Astrocyte (in vitro differentiated cells and primary cell): ENCODE results near the gene ITSN1. TPM values are rescaled to one million over a fixed set of nuclear protein-coding genes. Genes with fewer than 3 reads are reported as not detected.
A peak's percentile ranks its signal among the peaks of the same experiment; 100 is the strongest.
"Not testable (repeated sequence)": the region's sequence is repeated elsewhere in the genome, so short reads cannot be mapped to it uniquely, and the experiment has no call there.

Experiments
- DNase-seq: peaks from one replicate; pipeline ENCODE4 v3.0.0-alpha.2; 2010; ENCODE audit warnings: low read depth
- FAIRE-seq: peaks from 2 replicates; lab custom pipeline; 2011; peaks lifted over from hg19 to GRCh38; lab: Jason Lieb, UNC
- H2AFZ ChIP-seq: 2 replicates; pipeline ENCODE4 v1.6.0; 2012; ENCODE audit warnings: low read depth, low read length, inconsistent platforms
- H3K27ac ChIP-seq: 2 replicates; pipeline ENCODE4 v1.5.1; 2011; ENCODE audit warnings: low read depth, low read length, inconsistent platforms
- H3K27me3 ChIP-seq: 2 replicates; pipeline ENCODE4 v1.6.0; 2011; ENCODE audit warnings: low read length, inconsistent platforms; ENCODE audit not compliant: insufficient read depth
- H3K36me3 ChIP-seq: 2 replicates; pipeline ENCODE4 v1.5.1; 2011; ENCODE audit warnings: low read length, inconsistent platforms; ENCODE audit not compliant: insufficient read depth
- H3K4me1 ChIP-seq: 2 replicates; pipeline ENCODE4 v1.5.1; 2011; ENCODE audit warnings: low read length, inconsistent platforms; ENCODE audit not compliant: insufficient read depth
- H3K4me2 ChIP-seq: 2 replicates; pipeline ENCODE4 v1.6.0; 2012; ENCODE audit warnings: low read length, inconsistent platforms
- H3K4me3 ChIP-seq: 2 replicates; pipeline ENCODE4 v1.5.1; 2011; ENCODE audit warnings: low read depth, mild to moderate bottlenecking, low read length, inconsistent platforms; ENCODE audit not compliant: insufficient read depth
- H3K79me2 ChIP-seq: 2 replicates; pipeline ENCODE4 v1.6.0; 2012; ENCODE audit warnings: mild to moderate bottlenecking, low read length, inconsistent platforms; ENCODE audit not compliant: insufficient read depth
- H3K9ac ChIP-seq: 2 replicates; pipeline ENCODE4 v1.6.0; 2012; ENCODE audit warnings: mild to moderate bottlenecking, low read length, inconsistent platforms
- H3K9me3 ChIP-seq: 2 replicates; pipeline ENCODE4 v1.5.1; 2012; ENCODE audit warnings: low read depth, mild to moderate bottlenecking, low read length, inconsistent platforms; ENCODE audit not compliant: insufficient read depth
- H4K20me1 ChIP-seq: 2 replicates; pipeline ENCODE4 v1.6.0; 2012; ENCODE audit warnings: low read length, inconsistent platforms; ENCODE audit not compliant: insufficient read depth
- H3K27ac Mint-ChIP-seq: one replicate; pipeline ENCODE4 v1.8.0; 2021; ENCODE audit warnings: mild to moderate bottlenecking, mixed read lengths; ENCODE audit not compliant: unreplicated experiment
- H3K27me3 Mint-ChIP-seq: one replicate; pipeline ENCODE4 v1.8.0; 2021; ENCODE audit warnings: low read depth, mixed read lengths; ENCODE audit not compliant: unreplicated experiment
- H3K36me3 Mint-ChIP-seq: one replicate; pipeline ENCODE4 v1.8.0; 2021; ENCODE audit warnings: low read depth, mixed read lengths; ENCODE audit not compliant: unreplicated experiment
- H3K4me1 Mint-ChIP-seq: one replicate; pipeline ENCODE4 v1.8.0; 2021; ENCODE audit warnings: low read depth, mixed read lengths; ENCODE audit not compliant: unreplicated experiment
- H3K4me3 Mint-ChIP-seq: one replicate; pipeline ENCODE4 v1.8.0; 2021; ENCODE audit warnings: mild to moderate bottlenecking, moderate library complexity, mixed read lengths; ENCODE audit not compliant: unreplicated experiment
- H3K9me3 Mint-ChIP-seq: one replicate; pipeline ENCODE4 v1.8.0; 2021; ENCODE audit warnings: mild to moderate bottlenecking, mixed read lengths; ENCODE audit not compliant: unreplicated experiment
- CTCF ChIP-seq: IDR thresholded peaks from 2 replicates; pipeline ENCODE4 v1.5.1; 2011; ENCODE audit warnings: low read depth, mild to moderate bottlenecking, inconsistent platforms, low read length, moderate library complexity; ENCODE audit not compliant: insufficient read depth
- EZH2 ChIP-seq: IDR thresholded peaks from 2 replicates; pipeline ENCODE4 v1.6.1; 2012; ENCODE audit warnings: mild to moderate bottlenecking, low read length, inconsistent platforms; ENCODE audit not compliant: insufficient read depth
- total RNA-seq: library from RNA; stranded (reverse); gene quantifications from 2 replicates; pipeline ENCODE4 v1.2.1, GENCODE V29; 2021

Gene ITSN1
- total RNA-seq, 1 donor from 2014 or later = 77.3 TPM

- peaks cover 4% of the 10 kb centered on the region for H3K27me3 ChIP-seq
- no peak overlapping the region for H3K4me3 ChIP-seq
- Mint-ChIP-seq H3K36me3 (no peaks in the 10 kb centered on the region), H3K9me3 (no peaks in the 10 kb centered on the region), H3K4me3 (no peak overlapping the region), H3K27ac (no peak overlapping the region), H3K4me1 (peaks cover 3% of the 10 kb centered on the region), H3K27me3 (peaks cover 2% of the 10 kb centered on the region)
- H3K36me3 ChIP-seq = no peaks in the 10 kb centered on the region
- H3K4me2 ChIP-seq = no peak overlapping the region
- no peak for FAIRE-seq
- H4K20me1 ChIP-seq = no peaks in the 10 kb centered on the region
- H3K4me1 ChIP-seq = peaks cover 4% of the 10 kb centered on the region
- no peaks in the 10 kb centered on the region for H3K79me2 ChIP-seq
- no peak overlapping the region for H3K27ac ChIP-seq
- H2AFZ ChIP-seq = no peak overlapping the region
- no peaks in the 10 kb centered on the region for H3K9me3 ChIP-seq
- H3K9ac ChIP-seq = no peak overlapping the region
- TF ChIP-seq CTCF (no peak), EZH2 (no peak)
- DNase-seq = no peak
Observed at GRCh38 chr21:33924766-33925100, 282.4 kb downstream of the ITSN1 start.

GRCh38 chr21:33926248-33926647 lies 283.9 kb downstream of the ITSN1 start:
- H3K9me3 Mint-ChIP-seq, H3K4me2 ChIP-seq, DNase-seq, H4K20me1 ChIP-seq, H3K4me1 Mint-ChIP-seq, H3K27me3 Mint-ChIP-seq, H3K36me3 Mint-ChIP-seq, H3K4me1 ChIP-seq, H2AFZ ChIP-seq, H3K27me3 ChIP-seq, H3K4me3 ChIP-seq, H3K9me3 ChIP-seq, H3K36me3 ChIP-seq, H3K9ac ChIP-seq, FAIRE-seq, H3K4me3 Mint-ChIP-seq, H3K27ac ChIP-seq, H3K79me2 ChIP-seq, H3K27ac Mint-ChIP-seq: not testable (repeated sequence)

- Mint-ChIP-seq H3K27ac (peak overlapping the region; percentile 6), H3K4me3 (peak overlapping the region; percentile 55)
- H3K36me3 Mint-ChIP-seq, H3K27me3 Mint-ChIP-seq, H3K36me3 ChIP-seq, H3K4me1 Mint-ChIP-seq, H3K9me3 ChIP-seq, H3K4me3 ChIP-seq, DNase-seq, H3K9me3 Mint-ChIP-seq, H3K4me1 ChIP-seq, H3K27ac ChIP-seq, H3K9ac ChIP-seq, H3K27me3 ChIP-seq, H4K20me1 ChIP-seq, H3K4me2 ChIP-seq, FAIRE-seq, H3K79me2 ChIP-seq: not testable (repeated sequence)
- H2AFZ ChIP-seq = peak overlapping the region; percentile 66
Observed at GRCh38 chr21:33931052-33931798, 288.9 kb downstream of the ITSN1 start.
